ENCODE data around the gene MMEL1.

DNA sequence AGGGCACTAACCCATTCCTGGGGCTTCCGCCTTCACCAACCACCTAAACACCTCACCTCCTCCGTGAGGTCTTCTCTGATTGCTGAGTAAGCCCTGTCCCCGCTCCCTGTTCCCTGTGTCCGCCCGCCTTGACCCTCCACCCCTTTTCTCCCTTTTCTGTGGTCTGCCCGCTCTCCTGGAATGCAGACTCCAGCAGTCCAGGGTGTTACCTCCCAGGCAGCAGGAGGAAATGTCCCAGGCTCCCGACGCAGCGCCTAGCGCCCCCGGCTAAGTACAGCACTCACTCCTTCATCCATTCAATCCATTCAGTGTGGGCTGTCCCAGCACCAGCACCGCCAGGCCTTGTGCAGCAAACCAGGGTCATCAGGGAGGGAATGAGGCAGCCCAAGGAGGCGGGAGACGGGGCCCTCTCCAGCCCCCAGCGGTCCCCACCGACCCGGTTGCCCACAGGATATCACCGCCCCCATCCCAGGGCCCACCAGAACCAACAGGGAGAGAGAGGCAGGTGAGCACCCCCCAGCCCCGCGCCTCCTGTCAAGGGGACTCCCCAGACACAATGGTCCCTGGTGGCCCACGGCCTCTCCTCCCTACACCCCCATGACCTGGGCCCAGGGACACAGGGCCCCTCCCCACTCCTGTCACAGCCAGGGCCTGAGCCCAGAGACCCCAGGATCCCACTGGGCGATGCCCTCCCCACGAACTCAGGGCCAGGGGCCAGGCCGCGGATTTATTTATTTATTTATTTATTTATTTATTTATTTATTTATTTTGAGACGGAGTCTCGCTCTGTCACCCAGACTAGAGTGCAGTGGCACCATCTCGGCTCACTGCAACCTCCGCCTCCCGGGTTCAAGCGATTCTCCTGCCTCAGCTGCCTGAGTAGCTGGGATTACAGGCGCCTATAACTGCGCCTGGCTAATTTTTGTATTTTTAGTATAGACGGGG is 66.4 kb downstream of the MMEL1 start:
- TF ChIP-seq, protein P1, sequence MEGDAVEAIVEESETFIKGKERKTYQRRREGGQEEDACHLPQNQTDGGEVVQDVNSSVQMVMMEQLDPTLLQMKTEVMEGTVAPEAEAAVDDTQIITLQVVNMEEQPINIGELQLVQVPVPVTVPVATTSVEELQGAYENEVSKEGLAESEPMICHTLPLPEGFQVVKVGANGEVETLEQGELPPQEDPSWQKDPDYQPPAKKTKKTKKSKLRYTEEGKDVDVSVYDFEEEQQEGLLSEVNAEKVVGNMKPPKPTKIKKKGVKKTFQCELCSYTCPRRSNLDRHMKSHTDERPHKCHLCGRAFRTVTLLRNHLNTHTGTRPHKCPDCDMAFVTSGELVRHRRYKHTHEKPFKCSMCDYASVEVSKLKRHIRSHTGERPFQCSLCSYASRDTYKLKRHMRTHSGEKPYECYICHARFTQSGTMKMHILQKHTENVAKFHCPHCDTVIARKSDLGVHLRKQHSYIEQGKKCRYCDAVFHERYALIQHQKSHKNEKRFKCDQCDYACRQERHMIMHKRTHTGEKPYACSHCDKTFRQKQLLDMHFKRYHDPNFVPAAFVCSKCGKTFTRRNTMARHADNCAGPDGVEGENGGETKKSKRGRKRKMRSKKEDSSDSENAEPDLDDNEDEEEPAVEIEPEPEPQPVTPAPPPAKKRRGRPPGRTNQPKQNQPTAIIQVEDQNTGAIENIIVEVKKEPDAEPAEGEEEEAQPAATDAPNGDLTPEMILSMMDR (IDR thresholded peaks at IDR 0.05): no peak
- no peak for TF ChIP-seq POLR2AphosphoS5 (IDR thresholded peaks at IDR 0.05)
- TF ChIP-seq POLR2A (IDR thresholded peaks at IDR 0.05): no peak
